Ishikawa (cell line): ENCODE data around the gene C1GALT1.

ENCODE experiments used
- CEBPB ChIP-seq: IDR thresholded peaks from 2 replicates; pipeline ENCODE4 v1.6.1; 2012
- CREB1 ChIP-seq: IDR thresholded peaks from 2 replicates; pipeline ENCODE4 v1.6.1; 2012; ENCODE audit warnings: low read depth
- EGR1 ChIP-seq: IDR thresholded peaks from 2 replicates; pipeline ENCODE4 v1.6.1; 2012
- EP300 ChIP-seq: IDR thresholded peaks from 2 replicates; pipeline ENCODE4 v1.6.1; 2012; ENCODE audit warnings: borderline replicate concordance
- FOXM1 ChIP-seq: IDR thresholded peaks from 2 replicates; pipeline ENCODE4 v1.6.1; 2012; ENCODE audit warnings: low read depth, borderline replicate concordance
- NFIC ChIP-seq: IDR thresholded peaks from 2 replicates; pipeline ENCODE4 v1.6.1; 2012
- RAD21 ChIP-seq: IDR thresholded peaks from 2 replicates; pipeline ENCODE4 v1.6.1; 2012; ENCODE audit warnings: low read depth
- REST ChIP-seq: IDR thresholded peaks from 2 replicates; pipeline ENCODE4 v1.6.1; 2012; ENCODE audit warnings: low read depth, mild to moderate bottlenecking
- TAF1 ChIP-seq: IDR thresholded peaks from 2 replicates; pipeline ENCODE4 v1.6.1; 2012; ENCODE audit warnings: low read depth, mild to moderate bottlenecking
- TCF12 ChIP-seq: IDR thresholded peaks from 2 replicates; pipeline ENCODE4 v1.6.1; 2012; ENCODE audit warnings: low read depth
- TEAD4 ChIP-seq: IDR thresholded peaks from 2 replicates; pipeline ENCODE4 v1.6.1; 2012
- YY1 ChIP-seq: IDR thresholded peaks from 2 replicates; pipeline ENCODE4 v1.6.1; 2012; ENCODE audit warnings: low read depth
- ZBTB7A ChIP-seq: IDR thresholded peaks from 2 replicates; pipeline ENCODE4 v1.6.1; 2012; ENCODE audit warnings: low read depth
- TF ChIP-seq, protein P1 (sequence below): IDR thresholded peaks from 2 replicates; pipeline ENCODE4 v1.6.1; 2012
- TF ChIP-seq, protein P2 (sequence below): IDR thresholded peaks from 2 replicates; pipeline ENCODE4 v1.6.1; 2012

C1GALT1 gene

DNA sequence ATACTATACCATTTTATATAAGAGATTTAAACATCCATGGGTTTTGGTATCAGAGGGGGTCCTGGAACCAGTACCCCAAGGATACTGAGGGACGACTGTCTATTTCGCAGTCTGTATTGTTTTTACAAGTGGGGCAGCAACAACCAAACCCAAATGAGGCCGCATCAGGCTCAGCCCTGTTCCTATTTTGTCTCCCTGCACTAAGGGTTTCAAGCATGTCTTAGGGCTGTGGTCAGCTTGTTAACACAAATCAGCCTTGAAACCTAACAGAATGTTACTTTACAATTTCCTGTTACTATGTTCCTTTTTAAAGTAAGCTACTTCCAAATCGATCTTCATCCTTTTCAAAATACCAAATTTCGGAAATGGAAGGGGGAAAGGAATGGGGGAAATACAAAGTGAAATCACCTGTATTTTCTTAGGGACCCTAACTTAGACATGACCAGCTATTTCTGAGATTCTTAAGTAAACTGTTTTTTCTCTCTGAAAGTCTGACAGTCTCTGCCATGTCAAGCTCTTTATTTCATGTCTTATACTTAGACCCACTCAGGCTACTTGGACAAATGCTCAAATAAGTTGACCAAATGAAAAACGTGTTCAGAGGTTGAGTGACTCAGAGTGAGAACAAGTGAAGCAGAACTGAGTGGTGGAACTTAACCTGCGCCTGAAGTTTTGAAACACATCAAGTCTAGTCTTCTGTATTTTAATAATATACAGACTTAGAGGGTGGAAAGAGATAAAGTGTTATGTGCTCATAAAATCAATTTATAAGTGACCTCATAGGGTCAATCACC, 75.8 kb downstream of the C1GALT1 start:
- TF ChIP-seq ZBTB7A (no peak), EP300 (no peak), YY1 (no peak)

- TF ChIP-seq TAF1 (no peak), REST (no peak), NFIC (no peak), TEAD4 (no peak), TCF12 (no peak), EGR1 (no peak), CEBPB (no peak), YY1 (no peak), EP300 (no peak), RAD21 (no peak), CREB1 (no peak), FOXM1 (no peak), ZBTB7A (no peak)
- TF ChIP-seq, protein P1, sequence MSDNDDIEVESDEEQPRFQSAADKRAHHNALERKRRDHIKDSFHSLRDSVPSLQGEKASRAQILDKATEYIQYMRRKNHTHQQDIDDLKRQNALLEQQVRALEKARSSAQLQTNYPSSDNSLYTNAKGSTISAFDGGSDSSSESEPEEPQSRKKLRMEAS, result no peak
- TF ChIP-seq, protein P2, sequence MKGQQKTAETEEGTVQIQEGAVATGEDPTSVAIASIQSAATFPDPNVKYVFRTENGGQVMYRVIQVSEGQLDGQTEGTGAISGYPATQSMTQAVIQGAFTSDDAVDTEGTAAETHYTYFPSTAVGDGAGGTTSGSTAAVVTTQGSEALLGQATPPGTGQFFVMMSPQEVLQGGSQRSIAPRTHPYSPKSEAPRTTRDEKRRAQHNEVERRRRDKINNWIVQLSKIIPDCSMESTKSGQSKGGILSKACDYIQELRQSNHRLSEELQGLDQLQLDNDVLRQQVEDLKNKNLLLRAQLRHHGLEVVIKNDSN, result no peak
Measured at GRCh38 chr7:7261863-7262262, 79.5 kb downstream of the C1GALT1 start.

DNA sequence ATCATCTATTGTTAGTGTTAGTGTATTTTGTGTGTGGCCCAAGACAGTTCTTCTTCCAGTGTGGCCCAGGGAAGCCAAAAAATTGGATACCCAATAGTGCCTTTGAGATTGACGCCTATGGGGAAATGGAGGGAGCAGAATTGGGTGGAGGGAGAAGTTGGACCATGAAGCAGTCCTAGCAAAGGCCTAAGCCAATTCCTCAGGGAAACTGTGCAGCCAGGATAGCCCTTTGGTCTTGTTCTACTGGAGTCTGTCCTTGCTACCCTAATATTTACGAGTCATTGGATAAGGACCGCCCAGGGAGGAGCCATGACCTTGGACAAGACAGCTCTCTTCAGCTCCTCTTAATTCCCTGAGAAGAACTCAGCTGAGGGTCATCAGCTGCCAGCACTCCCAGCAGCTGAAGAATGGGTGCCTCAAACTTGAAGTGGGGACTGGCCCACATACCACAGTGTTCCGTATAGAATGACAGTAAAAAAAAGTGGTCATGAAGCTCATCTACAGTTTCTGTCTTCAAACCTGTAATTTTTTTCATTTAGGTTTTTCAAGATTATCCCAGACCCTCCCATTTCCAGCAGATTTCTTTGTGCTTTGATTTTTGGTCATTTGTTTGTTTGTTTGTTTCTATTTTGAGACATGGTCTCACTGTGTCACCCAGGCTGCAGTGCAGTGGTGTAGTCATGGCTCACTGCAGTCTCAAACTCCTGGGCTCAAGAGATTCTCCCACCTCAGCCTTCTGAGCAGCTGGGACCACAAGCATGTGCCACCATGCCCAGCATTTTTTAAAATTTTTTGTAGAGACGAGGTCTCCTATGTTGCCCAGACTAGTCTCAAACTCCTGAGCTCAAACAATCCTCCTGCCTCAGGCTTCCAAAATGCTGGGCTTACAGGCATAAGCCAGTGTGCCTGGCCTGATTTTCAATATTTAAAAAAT, 81.2 kb downstream of the C1GALT1 start:
- TF ChIP-seq YY1 (no peak), CEBPB (no peak), REST (no peak), CREB1 (no peak), RAD21 (no peak), NFIC (no peak), ZBTB7A (no peak), FOXM1 (no peak), EGR1 (no peak), TCF12 (no peak), TEAD4 (no peak), TAF1 (no peak)
- TF ChIP-seq, protein P2, result no peak
- TF ChIP-seq, protein P1, result no peak

- TF ChIP-seq EGR1, result no peak
- no peak for TF ChIP-seq RAD21
- TF ChIP-seq, protein P2, result no peak
- TF ChIP-seq TCF12, result no peak
- TF ChIP-seq TEAD4, result no peak
- no peak for TF ChIP-seq ZBTB7A
- no peak for TF ChIP-seq TAF1
- TF ChIP-seq FOXM1, result no peak
- no peak for TF ChIP-seq YY1
- TF ChIP-seq NFIC, result no peak
- no peak for TF ChIP-seq REST
- no peak for TF ChIP-seq CREB1
- TF ChIP-seq CEBPB, result no peak
- no peak for TF ChIP-seq EP300
- TF ChIP-seq, protein P1, result no peak
Measured at GRCh38 chr7:7264306-7265040, 82.1 kb downstream of the C1GALT1 start.
